GM03348 (cell line): ENCODE measurements around the gene TGIF2.
"Not testable (repeated sequence)": the region's sequence is repeated elsewhere in the genome, so short reads cannot be mapped to it uniquely, and the experiment has no call there.

ENCODE experiments used
- DNase-seq: peaks from one replicate; pipeline ENCODE4 v3.0.0; 2012; ENCODE audit warnings: low spot score

Gene TGIF2

GRCh38 chr20:36614781-36615557 is 41.6 kb downstream of the TGIF2 start:
- no peak for DNase-seq

DNA sequence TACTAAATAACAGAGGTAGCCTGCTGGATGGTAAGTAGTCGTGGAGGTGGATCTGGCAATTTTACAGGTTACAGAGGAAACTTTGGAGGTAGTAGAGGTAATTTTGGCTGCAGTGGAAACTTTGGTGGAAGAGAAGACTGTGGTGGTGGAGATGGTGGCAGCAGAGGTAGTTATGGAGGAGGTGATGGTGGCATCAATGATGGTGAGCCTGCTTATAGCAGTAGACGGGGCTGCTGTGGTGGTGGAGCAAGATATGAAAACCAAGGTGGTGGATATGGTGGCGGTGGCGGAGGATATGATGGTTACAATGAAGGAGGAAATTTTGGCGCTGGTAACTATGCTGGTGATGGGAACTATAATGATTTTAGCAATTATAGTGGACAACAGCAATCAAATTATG is 47.5 kb downstream of the TGIF2 start:
- DNase-seq: no peak

GRCh38 chr20:36623444-36623843 is 50.0 kb downstream of the TGIF2 start:
- no peak for DNase-seq

GRCh38 chr20:36624068-36624943 is 50.9 kb downstream of the TGIF2 start:
- no peak for DNase-seq

- DNase-seq: no peak
Observed at GRCh38 chr20:36624944-36625324, 51.5 kb downstream of the TGIF2 start.

GRCh38 chr20:36628076-36628475 is 54.7 kb downstream of the TGIF2 start:
- no peak for DNase-seq

DNA sequence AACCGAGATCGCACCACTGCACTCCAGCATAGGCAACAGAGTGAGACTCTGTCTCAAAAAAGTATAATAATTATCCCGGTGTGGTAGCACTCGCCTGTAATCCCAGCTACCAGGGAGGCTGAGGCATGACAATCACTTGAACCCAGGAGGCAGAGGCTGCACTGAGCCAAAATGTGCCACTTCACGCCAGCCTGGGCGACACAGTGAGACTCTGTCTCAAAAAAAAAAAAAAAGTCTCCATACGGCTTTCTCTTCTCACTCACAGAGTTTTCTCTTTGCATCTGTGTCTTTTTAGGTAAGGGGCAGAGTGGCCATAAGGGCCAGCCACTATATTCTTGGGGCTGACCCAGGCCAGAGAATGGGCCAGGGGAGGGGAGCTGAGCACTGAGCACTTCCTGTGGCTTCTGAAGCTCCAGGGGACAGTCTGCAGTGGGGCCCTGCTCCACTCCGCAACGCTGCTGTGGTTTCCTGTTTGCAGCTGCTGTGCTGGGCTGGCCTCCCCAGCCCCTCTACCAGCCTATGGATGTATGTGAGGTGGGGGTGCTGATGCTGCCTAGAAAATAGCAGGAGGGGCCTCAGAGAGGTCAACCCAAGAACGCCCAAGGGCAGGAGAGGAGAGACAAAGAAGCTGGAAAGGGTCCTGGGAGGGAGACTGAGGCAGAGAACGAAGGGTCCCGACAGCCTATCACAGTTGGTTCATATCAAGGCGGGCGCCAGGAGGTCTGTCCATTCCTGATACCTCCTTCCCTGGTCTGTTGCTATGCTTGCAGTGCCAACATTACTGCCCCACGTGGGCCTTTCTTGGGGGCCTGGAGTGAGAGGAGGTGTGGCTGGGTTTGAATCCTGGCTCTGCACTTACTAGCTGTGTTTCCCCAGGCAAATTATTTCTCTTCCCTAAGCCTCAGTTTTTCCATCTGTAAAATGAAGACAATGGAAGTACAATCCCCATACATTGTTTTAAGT is 56.6 kb downstream of the TGIF2 start:
- no peak for DNase-seq

DNA sequence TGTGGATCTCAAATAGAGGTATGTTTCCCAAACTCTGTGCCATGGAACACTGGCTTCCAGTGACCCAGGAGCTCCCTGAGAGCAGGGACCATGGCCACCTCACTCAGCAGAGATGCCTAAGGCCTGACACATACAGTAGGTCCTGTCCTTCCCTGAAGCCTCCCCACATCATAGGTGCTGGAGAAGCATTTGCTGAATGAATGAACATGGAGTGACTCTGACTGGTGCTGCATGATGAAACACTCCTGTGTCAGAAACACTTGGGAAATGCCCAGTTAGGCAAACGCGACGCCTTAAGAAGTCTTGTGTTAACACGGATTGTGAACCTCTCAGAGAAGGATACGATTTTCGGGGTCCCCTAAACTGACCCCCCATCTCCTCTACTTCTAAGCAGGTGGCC is 58.2 kb downstream of the TGIF2 start:
- DNase-seq: no peak

- DNase-seq: no peak
Observed at GRCh38 chr20:36632147-36632486, 58.7 kb downstream of the TGIF2 start.

DNA sequence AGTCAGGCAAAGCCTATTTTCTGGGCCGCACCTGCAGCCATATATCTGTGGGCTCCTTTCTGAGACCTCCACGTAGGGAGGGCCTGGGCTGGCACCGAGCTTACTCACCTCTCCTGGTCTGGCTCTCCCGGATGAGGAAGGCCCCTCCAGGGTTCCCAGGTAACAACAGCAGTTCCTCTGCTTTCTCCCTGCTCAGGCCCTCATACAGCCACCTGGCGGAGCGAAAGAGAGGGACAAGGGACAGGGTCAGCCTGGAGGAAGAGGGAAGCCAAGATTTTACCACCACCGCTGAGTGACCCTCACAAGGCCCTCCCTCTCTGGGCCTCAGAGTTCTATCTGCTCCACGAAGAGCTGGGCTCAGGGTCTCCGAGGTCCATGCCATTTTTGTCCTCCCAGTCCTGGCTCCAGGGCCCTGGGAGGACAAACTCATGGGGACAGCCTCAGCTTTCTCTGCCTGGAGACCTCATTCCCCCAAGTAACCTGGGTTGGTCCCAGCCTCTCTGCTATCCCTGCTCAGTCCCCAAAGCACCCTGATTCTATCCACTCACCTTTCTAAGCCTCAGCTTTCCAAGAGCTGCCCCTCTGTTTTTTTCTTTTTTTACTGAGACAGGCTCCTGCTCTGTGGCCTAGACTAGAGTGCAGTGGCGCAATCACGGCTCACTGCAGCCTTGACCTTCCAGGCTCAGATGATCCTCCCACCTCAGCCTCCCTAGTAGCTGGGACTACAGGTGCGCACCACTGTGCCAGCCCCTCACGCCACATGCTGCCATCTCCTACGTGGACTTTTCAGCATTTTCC is 59.3 kb downstream of the TGIF2 start:
- DNase-seq: no peak

GRCh38 chr20:36633285-36633772 is 59.9 kb downstream of the TGIF2 start:
- no peak for DNase-seq

DNA sequence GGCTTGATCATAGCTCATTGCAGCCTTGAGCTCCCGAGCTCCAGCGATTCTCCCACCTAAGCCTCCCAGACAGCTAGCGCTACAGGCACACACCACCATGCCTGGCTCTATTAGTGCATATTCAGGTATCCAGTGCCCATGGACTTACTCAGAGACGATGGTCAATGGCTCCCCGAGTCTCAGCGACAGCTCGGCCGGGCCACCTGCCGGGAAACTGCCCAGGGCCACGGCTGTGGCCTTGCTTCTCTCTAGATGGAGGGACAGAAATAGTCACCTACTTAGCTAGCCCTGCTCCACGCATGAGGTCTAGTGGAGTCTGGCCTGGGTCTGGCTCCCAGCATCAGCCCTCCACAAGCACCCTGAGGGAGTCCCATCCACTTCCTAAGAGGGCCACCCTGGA is 60.9 kb downstream of the TGIF2 start:
- DNase-seq: no peak

GRCh38 chr20:36638876-36639400 is 65.5 kb downstream of the TGIF2 start:
- not testable (repeated sequence) for DNase-seq

DNA sequence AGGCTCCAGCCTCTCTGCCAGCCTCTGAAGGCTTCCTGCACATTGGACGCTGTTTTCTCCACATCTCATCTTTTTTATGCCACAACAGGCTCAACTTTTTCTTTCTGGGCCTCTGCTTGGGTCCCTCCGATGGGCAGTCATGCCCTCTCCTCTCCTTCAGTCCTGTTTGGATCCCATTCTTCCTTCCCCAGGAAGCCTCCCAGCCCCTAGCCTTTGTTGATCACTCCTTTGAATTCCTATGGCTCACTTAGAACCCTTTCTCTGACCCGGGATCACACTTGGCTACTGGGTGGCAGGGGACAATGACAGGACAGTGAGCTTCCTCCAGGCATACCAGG is 68.1 kb downstream of the TGIF2 start:
- DNase-seq: no peak

GRCh38 chr20:36642136-36642535 is 68.7 kb downstream of the TGIF2 start:
- DNase-seq: no peak
